ENCODE data around the gene RNU1-3. TPM values are rescaled to one million over a fixed set of nuclear protein-coding genes. Genes with fewer than 3 reads are reported as not detected.
"Not testable (repeated sequence)": the region's sequence is repeated elsewhere in the genome, so short reads cannot be mapped to it uniquely, and the experiment has no call there.

RNU1-3 gene
- total RNA-seq, 1 experiment from 2014 or later: under 0.01 TPM

DNA sequence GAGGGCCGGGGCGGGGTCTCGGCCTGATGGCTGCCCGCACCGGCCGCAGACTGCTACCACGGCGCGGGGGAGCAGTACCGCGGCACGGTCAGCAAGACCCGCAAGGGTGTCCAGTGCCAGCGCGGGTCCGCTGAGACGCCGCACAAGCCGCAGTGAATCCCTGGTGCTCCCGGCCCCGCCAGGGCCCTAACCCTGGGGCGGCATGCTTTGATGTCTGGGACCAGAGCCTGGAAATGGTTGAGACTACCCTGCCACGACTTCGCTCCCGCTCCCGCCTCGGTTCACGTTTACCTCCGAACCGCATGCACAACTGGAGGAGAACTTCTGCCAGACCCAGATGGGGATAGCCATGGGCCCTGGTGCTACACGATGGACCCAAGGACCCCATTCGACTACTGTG, 18.5 kb downstream of the RNU1-3 start:
- H3K36me3 ChIP-seq; H3K4me3 ChIP-seq; H3K9me3 ChIP-seq (replicated peaks); H3K27ac ChIP-seq; H3K27me3 ChIP-seq; DNase-seq; H3K4me1 ChIP-seq: not testable (repeated sequence)

DNA sequence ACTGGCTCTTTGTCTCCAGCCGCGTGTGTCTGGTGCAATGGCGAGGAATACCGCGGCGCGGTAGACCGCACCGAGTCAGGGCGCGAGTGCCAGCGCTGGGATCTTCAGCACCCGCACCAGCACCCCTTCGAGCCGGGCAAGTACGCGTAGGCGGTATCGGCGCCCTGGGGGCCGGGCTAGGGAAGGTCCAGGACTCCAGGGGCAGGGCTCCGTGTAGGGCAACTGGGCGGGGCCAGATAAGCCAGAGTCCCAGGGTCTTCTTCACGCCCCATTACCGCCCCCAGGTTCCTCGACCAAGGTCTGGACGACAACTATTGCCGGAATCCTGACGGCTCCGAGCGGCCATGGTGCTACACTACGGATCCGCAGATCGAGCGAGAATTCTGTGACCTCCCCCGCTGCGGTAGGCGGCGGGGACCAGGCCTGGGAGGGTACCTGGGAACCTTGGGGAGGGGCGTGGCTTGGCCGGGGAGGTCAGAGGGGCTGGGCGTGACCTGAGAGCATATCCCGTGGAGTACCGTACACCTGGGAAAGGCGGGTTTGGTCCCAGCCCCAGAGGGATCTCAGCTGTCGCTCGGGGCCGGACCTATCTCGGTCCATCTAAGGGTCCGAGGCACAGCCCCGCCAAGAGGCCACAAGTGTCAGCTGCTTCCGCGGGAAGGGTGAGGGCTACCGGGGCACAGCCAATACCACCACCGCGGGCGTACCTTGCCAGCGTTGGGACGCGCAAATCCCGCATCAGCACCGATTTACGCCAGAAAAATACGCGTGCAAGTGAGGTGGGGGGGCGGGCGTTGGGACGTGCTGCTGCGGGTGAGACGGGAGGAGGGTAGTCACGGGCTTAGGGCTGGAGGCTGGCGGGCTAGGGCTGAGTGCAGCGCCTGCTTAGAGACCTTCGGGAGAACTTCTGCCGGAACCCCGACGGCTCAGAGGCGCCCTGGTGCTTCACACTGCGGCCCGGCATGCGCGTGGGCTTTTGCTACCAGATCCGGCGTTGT, 19.3 kb downstream of the RNU1-3 start:
- H3K27me3 ChIP-seq, H3K36me3 ChIP-seq, H3K4me3 ChIP-seq: not testable (repeated sequence)

DNA sequence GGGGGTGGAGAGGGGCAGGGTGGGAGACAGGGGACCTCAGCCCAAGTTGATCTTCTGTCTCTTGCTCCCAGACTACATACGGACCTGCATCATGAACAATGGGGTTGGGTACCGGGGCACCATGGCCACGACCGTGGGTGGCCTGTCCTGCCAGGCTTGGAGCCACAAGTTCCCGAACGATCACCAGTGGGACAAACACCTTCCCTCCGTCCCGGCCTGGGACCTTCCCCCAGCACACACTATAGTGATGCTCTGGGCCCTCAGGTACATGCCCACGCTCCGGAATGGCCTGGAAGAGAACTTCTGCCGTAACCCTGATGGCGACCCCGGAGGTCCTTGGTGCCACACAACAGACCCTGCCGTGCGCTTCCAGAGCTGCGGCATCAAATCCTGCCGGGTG, 20.0 kb downstream of the RNU1-3 start:
- not testable (repeated sequence) for DNase-seq; H3K36me3 ChIP-seq; H3K27ac ChIP-seq; H3K4me1 ChIP-seq; H3K27me3 ChIP-seq; H3K4me3 ChIP-seq; H3K9me3 ChIP-seq (replicated peaks)

More for the DNA sequence above, 19.3 kb downstream of the RNU1-3 start:
- not testable (repeated sequence) for DNase-seq; H3K4me1 ChIP-seq; H3K27ac ChIP-seq; H3K9me3 ChIP-seq (replicated peaks)

DNA sequence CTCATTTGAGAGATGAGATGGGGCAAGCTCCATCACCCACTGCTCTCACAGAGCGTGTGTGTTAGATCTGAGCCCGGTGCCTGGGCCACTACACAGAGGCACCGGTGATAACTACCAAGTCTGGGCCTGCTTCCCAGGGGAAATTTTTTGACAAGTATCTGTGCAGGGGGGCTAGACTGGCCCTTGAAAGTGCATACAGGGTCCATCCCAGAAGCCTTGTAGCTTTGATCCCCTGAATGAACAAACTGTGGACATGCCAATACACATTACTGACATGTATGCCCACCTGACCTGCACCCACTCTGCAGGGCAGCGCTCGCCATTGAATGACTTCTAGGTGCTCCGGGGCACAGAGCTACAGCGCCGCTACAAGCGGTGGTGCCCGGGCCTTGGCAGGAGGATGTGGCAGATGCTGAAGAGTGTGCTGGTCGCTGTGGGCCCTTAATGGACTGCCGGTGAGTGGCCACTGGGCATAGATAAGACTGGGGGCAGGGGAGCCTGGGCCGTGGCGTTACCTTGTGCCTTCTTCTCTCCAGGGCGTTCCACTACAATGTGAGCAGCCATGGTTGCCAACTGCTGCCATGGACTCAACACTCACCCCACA, 20.6 kb downstream of the RNU1-3 start:
- H3K27me3 ChIP-seq; H3K27ac ChIP-seq; H3K4me3 ChIP-seq; H3K4me1 ChIP-seq; H3K9me3 ChIP-seq (replicated peaks); H3K36me3 ChIP-seq: not testable (repeated sequence)
- peak in 1 of 2 experiments; percentile 3 for DNase-seq

DNA sequence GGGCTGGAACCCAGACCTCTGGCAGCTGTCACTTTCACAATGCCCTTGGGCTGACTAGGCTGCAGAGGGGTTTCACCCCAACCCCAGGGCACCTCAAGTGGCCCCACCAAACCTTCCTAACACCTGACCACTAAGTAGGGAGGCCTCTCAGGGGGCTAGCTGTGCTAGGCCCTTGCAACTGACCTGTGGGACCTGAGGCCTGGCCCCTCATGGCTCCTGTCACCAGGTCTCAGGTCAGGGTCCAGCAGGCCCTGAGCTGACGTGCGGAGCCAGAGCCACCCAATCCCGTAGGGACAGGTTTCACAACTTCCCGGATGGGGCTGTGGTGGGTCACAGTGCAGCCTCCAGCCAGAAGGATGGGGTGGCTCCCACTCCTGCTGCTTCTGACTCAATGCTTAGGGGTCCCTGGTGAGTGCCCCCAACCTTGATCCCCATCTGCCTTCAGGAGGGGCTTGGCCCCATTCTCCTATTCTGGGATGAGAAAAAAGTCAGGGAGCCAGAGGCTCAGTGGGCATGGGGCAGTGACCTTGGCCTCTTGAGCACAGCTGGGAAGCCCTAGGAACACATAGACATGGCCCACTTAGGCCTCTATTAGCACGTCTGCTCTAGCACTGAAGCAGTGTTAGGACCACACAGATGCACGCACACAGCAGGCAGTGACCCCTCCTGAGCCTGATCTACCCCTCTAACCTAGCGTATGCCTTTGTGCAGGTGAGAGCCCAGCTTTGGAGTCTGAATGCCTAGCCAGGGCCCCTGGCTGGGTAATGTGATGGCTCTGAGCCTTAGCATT, 21.3 kb downstream of the RNU1-3 start:
- H3K27me3 ChIP-seq; H3K4me1 ChIP-seq; H3K27ac ChIP-seq; H3K36me3 ChIP-seq; H3K9me3 ChIP-seq (replicated peaks): not testable (repeated sequence)
- H3K4me3 ChIP-seq: peak overlapping the region; percentile 96
- DNase-seq: peak; percentile 16 to 37

DNA sequence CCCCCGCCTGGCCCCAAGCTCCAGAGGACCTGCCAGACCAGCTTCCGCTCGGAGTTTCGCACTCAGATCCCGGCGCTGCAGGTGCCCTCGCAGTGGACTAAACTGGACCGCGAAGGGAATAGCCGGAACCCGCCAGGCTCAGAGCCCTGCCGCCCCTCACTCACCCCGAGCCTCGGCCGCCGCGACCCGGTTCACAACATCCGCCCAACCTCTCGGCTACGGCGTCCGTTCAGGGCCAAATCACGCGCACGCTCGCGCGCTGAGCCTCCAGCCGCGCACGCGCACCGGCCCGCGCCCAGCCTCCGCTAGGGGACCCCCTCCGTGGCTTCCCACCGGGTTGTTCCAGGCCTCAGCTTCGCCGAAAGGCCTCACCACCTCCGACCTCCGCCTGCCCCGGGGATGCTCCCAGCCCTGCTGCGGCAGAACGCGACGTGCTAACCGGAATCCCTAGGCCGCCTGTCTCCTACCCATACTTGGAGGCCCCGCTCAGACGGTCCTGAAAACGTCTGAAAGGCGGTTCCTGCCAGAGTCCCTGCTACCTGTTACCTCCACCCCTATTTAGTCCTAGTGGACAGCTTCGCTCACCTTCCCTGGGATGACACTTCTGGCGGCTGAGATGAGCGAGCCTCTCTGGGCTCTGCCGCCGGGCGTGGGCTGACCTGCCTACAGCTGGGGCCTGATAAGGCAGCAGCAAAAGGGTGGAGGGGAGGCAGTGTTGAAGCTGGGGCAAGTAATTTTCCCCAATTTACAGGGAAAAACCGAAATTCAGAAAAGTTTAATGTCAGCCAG, 22.1 kb downstream of the RNU1-3 start:
- not testable (repeated sequence) for H3K9me3 ChIP-seq (replicated peaks); H3K4me1 ChIP-seq; H3K36me3 ChIP-seq; H3K27me3 ChIP-seq
- Histone ChIP-seq H3K27ac (peak overlapping the region; percentile 43), H3K4me3 (peak overlapping the region; percentile 96)
- peak; percentile 99 for DNase-seq

DNA sequence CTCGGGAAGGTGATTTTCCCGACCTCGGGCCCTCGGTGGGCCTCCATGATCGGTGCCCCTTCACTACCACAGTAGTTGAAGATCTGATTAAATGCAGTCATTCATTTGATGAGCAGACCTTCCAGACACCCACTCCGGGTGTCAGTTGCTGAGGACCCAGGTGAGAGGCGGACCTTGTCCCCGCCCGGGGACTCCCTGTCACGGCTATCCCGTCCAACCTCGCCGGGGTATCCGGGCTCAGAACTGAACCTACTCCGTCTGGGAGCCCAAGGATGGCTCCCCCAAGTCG, 22.6 kb downstream of the RNU1-3 start:
- H3K36me3 ChIP-seq: no peaks in the 10 kb centered on the region
- H3K4me3 ChIP-seq: peak overlapping the region; percentile 96
- DNase-seq: no peak
- H3K27ac ChIP-seq: peak overlapping the region; percentile 43
- H3K4me1 ChIP-seq: peaks cover 5% of the 10 kb centered on the region
- H3K27me3 ChIP-seq: no peaks in the 10 kb centered on the region
- H3K9me3 ChIP-seq (replicated peaks): no peaks in the 10 kb centered on the region

DNA sequence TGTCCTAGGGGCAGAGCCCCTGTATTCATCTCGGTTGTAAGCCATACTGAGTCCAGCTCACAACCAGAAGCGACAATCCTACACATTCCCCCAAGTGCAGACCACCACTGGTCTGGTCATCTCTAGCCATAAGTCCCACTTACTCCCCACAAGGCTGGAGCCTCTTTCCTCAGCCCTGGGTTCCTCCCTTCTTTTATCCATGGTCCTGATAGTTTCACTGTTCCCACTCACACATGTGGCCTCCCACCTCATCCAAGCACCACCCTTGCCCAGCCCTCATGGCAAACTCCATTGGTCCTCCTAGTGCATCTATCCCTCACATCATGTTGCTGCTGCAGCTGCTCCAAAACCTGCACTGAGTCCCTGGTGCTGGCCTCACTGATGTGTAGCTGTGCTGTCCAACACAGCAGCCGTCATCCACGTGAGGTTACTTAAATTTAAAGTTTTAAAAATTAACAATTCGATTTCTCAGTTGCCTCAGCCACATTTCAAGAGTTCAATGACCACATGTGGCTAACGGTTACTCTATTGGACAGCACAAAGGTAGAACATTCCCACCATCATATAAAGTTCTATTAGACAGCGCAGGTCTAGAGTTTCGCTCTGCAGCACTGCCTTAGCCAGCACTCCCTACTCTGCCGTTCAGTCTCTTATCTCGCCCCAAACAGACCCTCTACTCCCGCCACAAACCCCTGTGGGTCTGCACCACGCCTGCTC, 23.1 kb downstream of the RNU1-3 start:
- H3K4me3 ChIP-seq: peak overlapping the region; percentile 96
- H3K9me3 ChIP-seq (replicated peaks); H3K27ac ChIP-seq; H3K4me1 ChIP-seq; H3K27me3 ChIP-seq; H3K36me3 ChIP-seq: not testable (repeated sequence)
- peak in 1 of 2 experiments; percentile 25 for DNase-seq

DNA sequence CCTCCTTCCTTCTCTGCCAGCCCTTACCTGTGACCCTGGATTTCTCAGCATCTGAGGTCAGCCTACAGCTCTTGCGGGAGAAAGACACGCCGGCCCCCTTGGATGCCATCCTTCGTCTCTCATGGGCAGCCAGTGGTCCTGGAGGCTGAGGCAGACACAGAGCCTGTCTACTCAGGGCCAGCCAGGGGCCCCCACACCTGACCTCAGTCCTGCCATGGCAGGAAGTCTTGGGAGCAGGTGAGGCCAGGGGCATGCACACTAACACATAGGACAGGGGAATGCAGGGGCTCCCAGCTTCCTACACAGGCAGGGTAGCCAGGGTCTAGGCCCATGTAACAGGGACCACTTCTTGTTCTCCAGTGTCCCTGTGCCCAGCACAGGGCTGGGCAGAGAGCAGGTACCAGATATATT, 23.7 kb downstream of the RNU1-3 start:
- DNase-seq: peak in 1 of 2 experiments; percentile 18
- not testable (repeated sequence) for H3K4me1 ChIP-seq; H3K27ac ChIP-seq; H3K4me3 ChIP-seq; H3K9me3 ChIP-seq (replicated peaks); H3K27me3 ChIP-seq; H3K36me3 ChIP-seq

DNA sequence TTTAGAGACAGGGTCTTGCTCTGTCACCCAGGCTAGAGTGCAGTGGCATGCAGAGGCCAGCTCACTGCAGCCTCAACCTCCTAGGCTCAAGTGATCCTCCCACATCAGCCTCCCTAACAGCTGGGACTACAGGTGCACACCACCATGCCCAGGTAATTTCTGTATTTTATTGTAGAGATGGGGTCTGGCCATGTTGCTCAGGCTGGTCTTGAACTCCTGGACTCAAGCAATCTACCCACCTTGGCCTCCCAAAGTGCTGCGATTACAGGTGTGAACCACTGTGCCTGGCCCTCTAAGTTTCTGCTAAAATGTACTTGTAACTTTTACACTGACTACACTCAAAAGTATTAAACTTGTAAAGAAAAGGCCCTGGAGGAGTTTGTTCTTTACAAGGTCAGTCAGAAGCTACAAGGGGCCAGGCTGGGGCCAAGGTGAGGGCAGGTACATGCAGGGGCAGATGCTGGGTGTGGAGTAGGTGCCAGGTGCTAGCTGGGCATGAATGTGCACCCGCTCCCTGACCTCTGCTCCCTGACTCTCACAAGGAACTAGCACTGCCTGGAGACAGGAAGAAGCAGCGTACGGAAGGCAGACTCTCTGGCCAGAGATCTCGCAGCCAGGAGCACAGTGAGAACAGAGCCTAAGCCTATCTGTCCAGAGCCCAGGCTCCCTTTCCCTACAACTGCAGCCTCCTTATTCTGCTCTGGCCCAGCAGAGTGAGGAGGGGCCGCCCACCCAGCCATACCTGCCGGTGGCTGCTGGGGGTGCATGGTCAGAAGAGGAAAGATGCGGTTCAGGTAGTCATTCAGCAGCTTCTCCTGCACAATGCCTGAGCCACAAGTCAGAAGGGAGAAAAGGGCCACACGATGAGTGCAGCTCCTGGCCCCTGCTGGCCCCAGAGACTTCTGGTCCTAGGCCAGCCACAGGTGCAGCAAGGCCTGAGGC, 24.5 kb downstream of the RNU1-3 start:
- not testable (repeated sequence) for H3K27me3 ChIP-seq; H3K27ac ChIP-seq; H3K9me3 ChIP-seq (replicated peaks); H3K4me3 ChIP-seq; H3K4me1 ChIP-seq; H3K36me3 ChIP-seq
- peak in 1 of 2 experiments; percentile 5 for DNase-seq

DNA sequence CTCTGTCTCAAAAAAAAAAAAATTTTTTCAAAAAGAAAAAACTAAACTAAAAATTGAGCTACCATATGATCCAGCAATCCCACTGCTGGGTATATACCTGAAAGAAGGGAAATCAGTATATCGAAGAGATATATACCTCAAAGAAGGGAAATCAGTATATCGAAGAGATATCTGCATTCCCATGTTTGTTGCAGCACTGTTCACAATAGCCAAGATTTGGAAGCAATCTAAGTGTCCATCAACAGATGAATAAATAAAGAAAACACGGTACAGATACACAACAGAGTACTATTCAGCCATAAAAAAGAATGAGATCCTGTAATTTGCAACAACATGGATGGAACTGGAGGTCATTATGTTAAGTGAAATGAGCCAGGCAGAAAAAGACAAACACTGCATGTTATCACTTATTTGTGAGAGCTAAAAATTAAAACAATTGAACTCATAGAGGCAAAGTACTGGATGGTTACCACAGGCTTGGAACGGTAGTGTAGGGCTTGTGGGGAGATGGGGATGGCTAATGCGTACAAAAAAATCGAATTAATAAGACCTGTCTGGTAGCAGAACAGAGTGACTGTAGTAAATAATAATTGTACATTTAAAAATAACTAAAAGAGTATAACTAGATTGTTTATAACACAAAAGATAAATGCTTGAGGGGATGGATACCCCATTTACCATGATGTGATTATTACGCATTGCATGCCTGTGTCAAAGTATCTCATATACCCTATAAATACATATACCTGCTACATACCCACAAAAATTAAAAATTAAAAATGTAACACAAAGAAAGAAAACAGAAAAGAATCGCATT, 25.4 kb downstream of the RNU1-3 start:
- H3K27me3 ChIP-seq; H3K4me1 ChIP-seq; H3K27ac ChIP-seq; H3K4me3 ChIP-seq; H3K36me3 ChIP-seq; H3K9me3 ChIP-seq (replicated peaks); DNase-seq: not testable (repeated sequence)

DNA sequence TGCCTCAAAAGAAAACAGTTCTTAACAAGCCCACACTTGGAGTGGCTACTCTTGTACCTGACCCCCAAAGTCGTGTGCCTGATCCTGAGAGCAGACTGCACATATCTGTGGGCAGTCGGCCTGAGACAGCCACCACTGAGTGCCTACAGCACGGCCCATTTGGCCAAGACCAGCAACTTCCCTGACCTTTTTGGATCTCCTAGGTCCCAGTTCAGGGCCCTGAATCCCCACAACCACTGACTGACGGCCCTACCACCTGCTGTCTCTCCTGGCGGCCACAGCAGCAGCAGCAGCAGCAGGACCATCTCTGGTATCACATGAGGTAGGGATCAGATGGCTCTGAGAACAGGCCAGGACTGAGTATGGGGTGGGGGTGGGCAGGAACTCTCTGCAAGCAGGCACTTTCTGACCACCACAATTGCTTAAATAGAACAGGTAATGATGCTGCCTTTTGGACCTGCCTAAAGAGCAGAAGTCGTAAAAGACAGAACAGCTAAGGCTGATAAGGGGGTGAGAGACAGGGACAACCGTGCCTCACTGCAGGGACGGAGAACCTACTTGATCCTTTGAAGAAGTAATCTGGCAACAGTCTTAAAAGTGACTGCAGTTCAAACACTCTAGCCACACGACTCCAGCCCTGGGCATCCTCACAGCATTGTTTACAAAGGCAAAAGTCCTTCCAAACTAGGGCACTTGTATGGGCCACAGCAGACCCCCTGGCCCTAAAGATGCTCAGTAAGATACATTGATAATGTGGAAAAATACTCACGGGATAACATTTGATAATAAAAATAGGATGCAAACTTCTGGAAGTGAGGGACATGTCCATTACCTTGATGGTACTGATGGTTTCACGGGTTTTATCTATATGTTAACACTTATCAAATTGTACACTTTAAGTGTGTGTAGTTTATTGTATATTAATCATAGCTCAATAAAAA, 27.4 kb downstream of the RNU1-3 start:
- H3K4me3 ChIP-seq; H3K4me1 ChIP-seq; H3K9me3 ChIP-seq (replicated peaks); H3K27ac ChIP-seq; H3K27me3 ChIP-seq: not testable (repeated sequence)
- peak; percentile 67 to 79 for DNase-seq
- H3K36me3 ChIP-seq: peaks cover 11% of the 10 kb centered on the region; the same call in 1 of the 2 replicates
